Ishikawa (cell line): ENCODE data around the gene NHEJ1.
A peak's percentile ranks its signal among the peaks of the same experiment; 100 is the strongest.

Source experiments
- CEBPB ChIP-seq: IDR thresholded peaks from 2 replicates; pipeline ENCODE4 v1.6.1; 2012
- CREB1 ChIP-seq: IDR thresholded peaks from 2 replicates; pipeline ENCODE4 v1.6.1; 2012; ENCODE audit warnings: low read depth
- EGR1 ChIP-seq: IDR thresholded peaks from 2 replicates; pipeline ENCODE4 v1.6.1; 2012
- EP300 ChIP-seq: IDR thresholded peaks from 2 replicates; pipeline ENCODE4 v1.6.1; 2012; ENCODE audit warnings: borderline replicate concordance
- FOXM1 ChIP-seq: IDR thresholded peaks from 2 replicates; pipeline ENCODE4 v1.6.1; 2012; ENCODE audit warnings: low read depth, borderline replicate concordance
- NFIC ChIP-seq: IDR thresholded peaks from 2 replicates; pipeline ENCODE4 v1.6.1; 2012
- RAD21 ChIP-seq: IDR thresholded peaks from 2 replicates; pipeline ENCODE4 v1.6.1; 2012; ENCODE audit warnings: low read depth
- REST ChIP-seq: IDR thresholded peaks from 2 replicates; pipeline ENCODE4 v1.6.1; 2012; ENCODE audit warnings: low read depth, mild to moderate bottlenecking
- TAF1 ChIP-seq: IDR thresholded peaks from 2 replicates; pipeline ENCODE4 v1.6.1; 2012; ENCODE audit warnings: low read depth, mild to moderate bottlenecking
- TCF12 ChIP-seq: IDR thresholded peaks from 2 replicates; pipeline ENCODE4 v1.6.1; 2012; ENCODE audit warnings: low read depth
- TEAD4 ChIP-seq: IDR thresholded peaks from 2 replicates; pipeline ENCODE4 v1.6.1; 2012
- YY1 ChIP-seq: IDR thresholded peaks from 2 replicates; pipeline ENCODE4 v1.6.1; 2012; ENCODE audit warnings: low read depth
- ZBTB7A ChIP-seq: IDR thresholded peaks from 2 replicates; pipeline ENCODE4 v1.6.1; 2012; ENCODE audit warnings: low read depth
- TF ChIP-seq, protein P1 (sequence below): IDR thresholded peaks from 2 replicates; pipeline ENCODE4 v1.6.1; 2012
- TF ChIP-seq, protein P2 (sequence below): IDR thresholded peaks from 2 replicates; pipeline ENCODE4 v1.6.1; 2012

NHEJ1 gene

DNA sequence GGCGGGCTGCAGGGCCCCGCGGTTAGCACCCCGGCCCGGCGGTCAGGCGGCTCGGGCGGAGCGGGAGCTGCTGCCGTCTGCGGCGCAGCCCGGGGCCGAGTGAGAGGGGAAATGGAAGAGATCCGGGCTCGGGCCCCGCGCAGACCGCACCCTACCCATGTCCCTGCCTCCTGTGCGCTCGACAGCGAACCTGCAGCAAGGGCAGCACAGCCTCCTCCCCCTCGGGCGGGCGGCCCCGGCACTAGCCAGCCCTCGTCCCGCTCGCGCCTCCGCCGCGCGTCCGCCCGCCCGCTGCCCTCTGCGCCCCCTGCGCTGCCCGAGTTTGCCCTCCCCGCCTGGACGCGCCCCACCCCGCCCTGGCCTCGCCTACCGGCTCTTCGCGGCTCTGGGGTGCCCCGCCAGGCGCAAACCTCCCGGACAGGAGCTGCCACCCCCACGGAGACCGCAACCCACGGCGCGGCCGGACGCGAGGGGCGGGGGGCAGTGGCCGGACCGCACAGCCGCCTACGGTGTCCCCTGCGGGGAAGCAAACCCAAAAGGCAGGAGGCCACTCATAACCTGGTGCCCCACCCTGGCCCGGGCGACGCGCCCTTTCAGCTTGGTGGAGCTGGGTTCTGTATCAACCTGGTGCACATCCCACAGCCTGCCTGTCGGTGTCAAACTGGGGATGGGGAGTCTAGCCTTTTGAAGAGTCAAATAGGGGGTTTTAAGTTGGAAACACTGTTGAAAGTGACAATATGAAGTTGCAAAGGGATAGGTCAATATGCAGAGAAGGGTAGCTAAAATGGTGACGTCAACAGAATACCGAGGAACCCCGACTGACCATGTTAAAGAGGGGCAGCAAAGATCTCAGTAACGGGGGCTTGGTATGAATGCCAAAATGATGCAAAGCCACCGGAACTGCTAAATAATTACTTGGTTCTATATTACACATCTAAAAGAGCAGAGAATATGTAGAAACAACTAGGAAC lies 99.5 kb downstream of the NHEJ1 start, which contains the start of gene IHH:
Gene IHH, minus strand, starts transcription at position 101 of the 971 bp plus-strand sequence. CDS start 454 bp downstream, outside the sequence.
- 0 out of 2 replicates have a peak, but pooled peaks have one; percentile 26 for TF ChIP-seq ZBTB7A
- no peak for TF ChIP-seq YY1

- TF ChIP-seq, protein P1, sequence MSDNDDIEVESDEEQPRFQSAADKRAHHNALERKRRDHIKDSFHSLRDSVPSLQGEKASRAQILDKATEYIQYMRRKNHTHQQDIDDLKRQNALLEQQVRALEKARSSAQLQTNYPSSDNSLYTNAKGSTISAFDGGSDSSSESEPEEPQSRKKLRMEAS: no peak
- TF ChIP-seq TAF1 (no peak), TEAD4 (no peak), RAD21 (no peak), FOXM1 (no peak), NFIC (no peak)
These were observed 100.6 kb downstream of the NHEJ1 start for GRCh38 chr2:219059725-219060682.

GRCh38 chr2:219059375-219059724 lies 101.3 kb downstream of the NHEJ1 start:
- TF ChIP-seq, protein P1: no peak
- TF ChIP-seq TAF1 (no peak), FOXM1 (no peak), YY1 (no peak), CREB1 (no peak), EGR1 (no peak), EP300 (no peak), TEAD4 (no peak), ZBTB7A (no peak), RAD21 (no peak), NFIC (no peak), TCF12 (no peak), REST (no peak), CEBPB (no peak)
- TF ChIP-seq, protein P2, sequence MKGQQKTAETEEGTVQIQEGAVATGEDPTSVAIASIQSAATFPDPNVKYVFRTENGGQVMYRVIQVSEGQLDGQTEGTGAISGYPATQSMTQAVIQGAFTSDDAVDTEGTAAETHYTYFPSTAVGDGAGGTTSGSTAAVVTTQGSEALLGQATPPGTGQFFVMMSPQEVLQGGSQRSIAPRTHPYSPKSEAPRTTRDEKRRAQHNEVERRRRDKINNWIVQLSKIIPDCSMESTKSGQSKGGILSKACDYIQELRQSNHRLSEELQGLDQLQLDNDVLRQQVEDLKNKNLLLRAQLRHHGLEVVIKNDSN: no peak

- TF ChIP-seq CREB1 (no peak), REST (no peak), YY1 (no peak), ZBTB7A (no peak), EP300 (no peak), FOXM1 (no peak), TCF12 (no peak), TEAD4 (no peak)
- TF ChIP-seq, protein P1: no peak
These were observed 101.9 kb downstream of the NHEJ1 start for GRCh38 chr2:219058541-219059374.
